VCaP (cell line): ENCODE data around the gene RNF166.

Experiments used
- H3K27ac ChIP-seq: fragments of 450-650 bp; 2 replicates; pipeline ENCODE4 v1.5.1; 2017
- CTCF ChIP-seq: fragments of 450-650 bp; conservative IDR thresholded peaks from 2 replicates; pipeline ENCODE4 v1.5.1; 2017; ENCODE audit warnings: mild to moderate bottlenecking, moderate library complexity

Gene RNF166

GRCh38 chr16:88733630-88734360 lies 27.6 kb upstream of the RNF166 start:
- no peak overlapping the region for H3K27ac ChIP-seq
- TF ChIP-seq CTCF, result no peak

GRCh38 chr16:88732961-88733294 lies 26.7 kb upstream of the RNF166 start:
- TF ChIP-seq CTCF, result no peak
- H3K27ac ChIP-seq, result no peak overlapping the region

- H3K27ac ChIP-seq, result no peak overlapping the region
- TF ChIP-seq CTCF, result no peak
Measured at GRCh38 chr16:88732172-88732960, 26.2 kb upstream of the RNF166 start.

- H3K27ac ChIP-seq, result no peak overlapping the region
- TF ChIP-seq CTCF, result no peak
Measured at GRCh38 chr16:88731699-88732098, 25.5 kb upstream of the RNF166 start.

GRCh38 chr16:88730632-88731607 lies 24.7 kb upstream of the RNF166 start:
- no peak for TF ChIP-seq CTCF
- no peak overlapping the region for H3K27ac ChIP-seq

- no peak for TF ChIP-seq CTCF
- no peak overlapping the region for H3K27ac ChIP-seq
Measured at GRCh38 chr16:88727871-88728270, 21.7 kb upstream of the RNF166 start.

- TF ChIP-seq CTCF, result no peak
- no peak overlapping the region for H3K27ac ChIP-seq
Measured at GRCh38 chr16:88726981-88727380, 20.8 kb upstream of the RNF166 start.
